ENCODE results near the gene GOT1.

GOT1 gene

DNA sequence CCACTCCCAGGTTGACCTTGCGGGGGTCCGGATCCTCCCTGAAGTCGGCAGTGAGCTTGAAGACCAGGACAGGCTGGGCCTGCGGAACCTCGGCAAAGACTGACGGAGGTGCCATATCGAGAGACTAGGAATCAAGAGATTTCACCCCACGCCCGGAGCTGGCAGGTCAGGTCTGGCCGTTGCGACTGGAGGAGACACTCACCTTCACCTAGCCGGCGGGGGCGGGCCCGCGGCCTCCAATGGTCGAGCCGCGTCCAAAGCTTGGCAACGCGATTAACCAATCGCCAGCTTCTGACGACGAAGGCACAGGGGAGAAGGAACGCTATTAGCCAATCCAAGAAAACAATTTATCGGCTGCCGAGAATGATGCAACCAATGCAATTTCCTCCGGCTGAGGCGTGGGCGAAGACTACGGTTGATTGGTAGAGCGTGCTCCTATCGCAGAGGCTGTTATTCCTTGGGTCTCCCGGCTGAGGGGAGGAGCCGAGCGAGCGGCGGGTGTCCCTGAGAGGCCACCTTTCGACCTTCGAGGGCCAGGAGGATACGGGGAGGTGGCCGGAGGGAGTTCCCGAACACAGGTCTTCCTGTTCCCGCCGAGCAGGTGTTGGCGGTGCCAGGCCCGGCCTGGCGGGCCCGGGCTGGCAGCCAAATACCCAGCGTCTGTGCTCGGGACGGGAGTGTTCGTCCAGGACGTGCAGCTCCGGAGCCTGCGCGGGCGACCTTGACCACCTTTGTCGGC lies at the start of gene GOT1:
Gene GOT1 (minus strand): TSS at position 174 of the 739 bp plus-strand sequence. CDS start 59 bp downstream, at position 115.
- DNase-seq (ENCODE audit: low read depth) = peak; percentile 90

DNA sequence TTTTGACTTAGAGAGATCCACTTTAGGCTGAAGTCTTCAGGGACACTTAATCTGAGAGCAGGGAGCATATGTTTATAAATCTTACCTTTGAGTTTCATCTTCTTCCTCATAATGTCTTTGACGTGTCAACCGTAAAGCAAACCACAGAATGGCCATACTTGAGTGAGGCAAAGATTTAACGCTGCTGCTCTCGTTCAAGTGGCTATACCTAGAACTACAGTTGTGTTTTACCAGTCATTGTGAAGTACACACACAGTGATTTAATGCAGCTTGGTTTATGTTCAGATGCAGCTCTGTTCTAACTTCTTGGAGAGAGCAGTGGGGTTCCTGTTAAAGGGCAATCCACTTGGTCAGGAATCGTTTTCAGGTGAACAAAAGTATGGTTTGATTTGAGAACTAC lies 39.9 kb upstream of the GOT1 start:
- DNase-seq (ENCODE audit: low read depth) = no peak

DNA sequence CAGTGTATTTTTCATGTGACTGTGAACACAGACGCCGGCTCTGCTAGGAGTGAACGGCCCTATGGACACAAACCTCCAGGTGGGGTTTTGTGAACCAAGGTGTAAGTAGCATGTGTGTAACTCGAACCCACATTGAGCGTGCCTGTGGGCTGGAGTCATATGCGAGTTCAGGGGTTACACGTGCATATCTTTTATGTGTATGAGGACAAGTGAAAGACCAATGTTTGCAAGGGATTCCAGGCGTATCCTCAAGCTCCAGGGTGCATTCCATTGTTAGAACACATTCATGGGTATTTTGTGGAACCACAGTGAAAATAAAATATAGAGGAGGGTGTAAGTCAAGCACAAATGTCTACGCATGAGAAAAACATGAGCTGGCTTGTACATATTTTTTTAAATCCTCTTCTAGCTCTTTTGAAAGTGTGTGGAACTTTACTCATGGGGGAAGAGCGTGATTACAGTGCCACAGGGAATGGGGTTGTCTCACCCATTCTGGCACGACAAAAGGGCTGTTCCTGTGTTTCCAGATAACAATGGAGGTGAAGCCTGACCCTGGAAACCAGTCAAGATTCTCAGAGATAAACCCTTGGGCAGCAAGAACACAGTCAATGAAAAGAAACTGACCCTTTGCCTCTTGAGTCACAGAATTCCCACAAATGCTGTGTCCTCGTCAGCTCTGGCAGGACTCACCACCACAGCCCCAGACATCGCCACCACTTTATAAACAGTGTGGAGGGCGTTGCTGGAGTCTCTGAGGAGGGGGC lies 37.0 kb upstream of the GOT1 start:
- no peak for DNase-seq (ENCODE audit: low read depth)

DNA sequence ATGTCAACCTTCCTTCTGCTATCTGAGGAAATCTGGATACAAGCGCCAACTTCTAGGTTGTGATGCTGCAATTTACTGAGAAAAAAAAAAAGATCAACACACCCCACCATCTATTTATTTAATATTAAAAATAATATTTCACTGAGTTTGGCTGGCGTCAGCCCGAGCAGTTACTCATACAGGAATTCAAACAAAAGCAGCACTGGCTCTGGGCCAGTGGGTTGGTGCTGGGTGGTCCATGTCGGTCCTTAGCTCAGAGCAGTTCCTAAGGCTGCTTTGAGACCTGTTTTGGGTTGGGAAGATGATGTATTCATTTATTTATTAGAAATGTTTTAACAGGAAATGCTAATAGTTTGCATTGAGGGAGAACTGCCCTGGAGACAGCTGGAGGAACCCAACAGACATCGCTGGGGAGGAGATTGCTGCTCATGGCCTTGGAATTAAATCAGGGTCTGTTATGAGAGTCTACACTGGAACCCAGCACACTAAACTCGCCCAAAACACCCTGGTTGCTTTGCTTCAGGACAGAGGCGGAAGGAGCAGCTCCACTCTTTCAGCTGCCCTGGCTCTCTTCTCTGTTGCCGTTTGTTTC lies 36.3 kb upstream of the GOT1 start:
- DNase-seq (ENCODE audit: low read depth) = no peak

DNA sequence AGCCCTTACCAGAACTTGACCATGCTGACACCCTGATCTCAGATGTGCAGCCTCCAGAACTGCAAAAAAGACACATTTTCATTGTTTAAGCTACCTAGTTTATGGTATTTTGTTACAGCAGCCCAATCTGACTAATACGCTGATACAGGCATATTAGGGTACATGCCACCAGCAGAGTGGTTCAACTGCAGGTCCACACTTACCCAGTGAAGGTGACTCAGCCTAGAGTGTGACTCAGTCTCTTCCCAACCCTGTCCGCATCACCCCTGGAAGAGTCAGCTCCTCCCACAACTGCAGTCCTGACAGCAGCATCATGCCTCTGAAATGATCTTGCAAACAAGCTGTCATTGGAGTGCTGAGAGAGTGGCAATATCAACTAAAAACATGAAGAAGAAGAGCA lies 30.8 kb upstream of the GOT1 start:
- no peak for DNase-seq (ENCODE audit: low read depth)

DNA sequence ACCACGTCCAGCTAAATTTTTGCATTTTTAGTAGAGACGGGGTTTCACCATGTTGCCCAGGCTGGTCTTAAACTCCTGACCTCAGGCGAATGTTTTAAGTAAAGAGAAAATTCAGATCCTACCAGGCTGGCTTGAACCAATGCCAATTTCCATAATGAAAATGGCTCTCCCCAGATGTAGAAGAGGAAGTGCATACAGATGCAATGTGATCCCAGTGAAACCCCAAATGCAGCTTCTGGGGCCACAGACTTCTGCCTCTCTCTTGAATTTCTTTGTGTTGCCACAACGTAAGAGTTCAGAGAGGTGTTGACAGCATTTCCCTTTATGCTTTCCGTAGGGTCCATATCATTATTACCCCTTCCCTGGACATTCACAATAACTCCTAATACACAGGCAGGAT lies 29.6 kb upstream of the GOT1 start:
- DNase-seq (ENCODE audit: low read depth) = no peak

DNA sequence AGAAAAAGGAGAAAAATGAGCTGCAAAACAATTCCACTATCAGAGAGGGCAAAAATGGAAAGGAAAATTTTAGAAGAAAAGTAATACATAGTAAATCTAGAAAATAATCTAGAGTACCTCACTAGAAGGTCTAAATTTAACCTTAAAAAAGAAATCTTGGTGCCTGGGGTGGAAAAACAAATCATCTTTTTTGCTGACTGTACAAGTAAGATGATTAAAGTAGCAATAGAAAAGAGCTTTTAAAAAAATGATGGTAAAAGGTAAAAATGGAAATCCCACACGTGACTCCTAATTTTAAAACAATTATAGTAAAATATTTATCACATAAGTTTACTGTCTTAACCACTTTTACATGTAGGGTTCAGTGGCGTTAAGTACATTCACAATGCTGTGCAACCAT lies 28.8 kb upstream of the GOT1 start:
- DNase-seq (ENCODE audit: low read depth) = no peak

DNA sequence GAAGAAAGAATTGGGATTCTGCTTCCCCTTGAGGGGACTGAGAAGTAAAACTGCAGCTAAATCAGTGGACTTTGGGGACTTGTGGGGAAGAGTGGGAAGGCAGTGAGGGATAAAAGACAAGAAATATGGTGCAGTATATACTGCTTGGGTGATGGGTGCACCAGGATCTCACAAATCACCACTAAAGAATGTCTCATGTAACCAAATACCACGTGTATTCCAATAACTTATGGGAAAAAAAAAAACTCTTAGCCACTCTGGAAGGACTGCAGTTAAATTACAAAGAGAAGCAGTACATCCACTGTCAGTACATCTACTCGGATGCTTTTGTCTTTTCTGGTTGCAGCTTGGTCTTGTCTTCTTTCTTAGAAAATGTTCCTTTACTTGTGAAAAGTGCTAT lies 27.4 kb upstream of the GOT1 start:
- no peak for DNase-seq (ENCODE audit: low read depth)

DNA sequence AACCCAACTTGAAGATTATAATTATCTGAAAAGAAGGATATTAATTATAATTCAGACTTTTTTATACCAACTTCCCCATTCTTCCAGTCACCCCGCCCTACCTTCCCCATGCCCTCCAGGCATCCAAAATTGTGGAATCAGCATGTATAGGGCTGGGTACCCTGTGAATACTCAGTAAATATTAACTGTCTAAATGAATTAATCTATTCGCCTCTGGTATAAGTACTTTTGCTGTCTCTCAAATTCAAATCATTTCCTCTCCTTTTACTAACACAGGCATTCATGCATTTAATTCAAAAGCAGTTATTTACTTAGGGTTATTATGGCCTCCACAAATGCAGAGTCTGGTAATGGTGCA lies 26.5 kb upstream of the GOT1 start:
- DNase-seq (ENCODE audit: low read depth) = no peak

DNA sequence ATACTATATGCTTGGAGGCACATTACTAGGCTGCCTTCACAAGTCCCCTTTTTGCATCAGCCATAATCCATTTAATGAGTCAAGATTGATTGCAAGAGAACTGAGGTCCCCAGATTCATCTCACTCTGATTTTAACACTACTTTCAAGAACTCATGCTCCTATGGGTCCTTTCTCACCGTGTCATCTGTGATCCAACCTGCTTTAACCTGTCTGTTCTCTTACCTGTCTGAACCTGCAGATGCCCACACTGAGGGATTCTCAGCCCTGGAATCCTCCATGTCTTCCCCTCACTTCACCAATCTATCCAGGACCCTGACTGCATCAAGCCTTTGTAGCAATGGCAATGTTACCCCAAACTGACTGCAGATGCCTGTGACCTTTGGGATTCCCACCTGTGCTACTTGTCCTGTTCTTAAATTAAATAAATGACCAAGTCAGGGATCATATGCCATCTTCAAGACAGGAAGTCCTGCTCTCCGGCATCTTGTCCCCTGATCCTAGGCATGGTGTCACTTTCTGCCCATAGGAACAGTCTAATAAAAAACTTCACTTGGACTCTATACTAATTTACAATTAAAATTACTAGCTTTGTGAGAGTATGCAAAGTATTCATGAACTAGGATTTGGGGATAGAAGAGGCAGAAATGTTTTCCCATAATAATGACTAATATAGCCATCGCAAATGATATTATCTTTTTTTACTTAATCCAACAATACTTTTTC lies 25.9 kb upstream of the GOT1 start:
- DNase-seq (ENCODE audit: low read depth) = no peak

DNA sequence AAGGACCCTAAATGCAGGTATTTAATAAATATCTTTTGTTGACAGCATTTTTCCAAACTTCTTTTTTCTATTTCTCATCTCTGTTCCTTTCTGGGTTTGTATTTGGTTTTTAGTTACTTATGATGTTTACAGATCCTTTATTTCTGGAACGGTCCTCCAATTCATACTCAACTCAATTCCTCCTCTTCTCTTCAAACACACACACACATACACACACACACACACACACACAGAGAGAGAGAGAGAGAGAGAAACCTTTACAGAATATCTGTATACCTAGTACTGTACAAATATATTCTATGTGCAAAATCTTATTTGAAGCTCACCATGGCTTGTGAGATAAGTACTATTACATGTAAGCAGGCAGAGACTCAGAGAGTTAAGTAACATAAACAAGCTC lies 21.6 kb upstream of the GOT1 start:
- no peak for DNase-seq (ENCODE audit: low read depth)

DNA sequence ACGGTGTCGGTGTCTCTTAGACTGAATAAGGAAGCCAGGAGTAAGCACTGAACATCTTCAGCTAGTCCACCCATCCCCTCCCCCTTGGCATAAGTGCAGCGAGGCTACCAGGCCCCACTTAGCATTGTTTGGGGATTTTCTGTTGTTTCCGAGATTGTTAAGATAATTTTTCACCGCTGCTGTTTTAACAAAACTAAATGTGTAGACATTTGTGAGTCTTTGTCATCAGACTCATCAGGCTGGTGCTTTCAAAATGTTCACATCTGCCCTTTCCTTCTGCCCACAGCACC lies 21.0 kb upstream of the GOT1 start:
- DNase-seq (ENCODE audit: low read depth) = no peak

DNA sequence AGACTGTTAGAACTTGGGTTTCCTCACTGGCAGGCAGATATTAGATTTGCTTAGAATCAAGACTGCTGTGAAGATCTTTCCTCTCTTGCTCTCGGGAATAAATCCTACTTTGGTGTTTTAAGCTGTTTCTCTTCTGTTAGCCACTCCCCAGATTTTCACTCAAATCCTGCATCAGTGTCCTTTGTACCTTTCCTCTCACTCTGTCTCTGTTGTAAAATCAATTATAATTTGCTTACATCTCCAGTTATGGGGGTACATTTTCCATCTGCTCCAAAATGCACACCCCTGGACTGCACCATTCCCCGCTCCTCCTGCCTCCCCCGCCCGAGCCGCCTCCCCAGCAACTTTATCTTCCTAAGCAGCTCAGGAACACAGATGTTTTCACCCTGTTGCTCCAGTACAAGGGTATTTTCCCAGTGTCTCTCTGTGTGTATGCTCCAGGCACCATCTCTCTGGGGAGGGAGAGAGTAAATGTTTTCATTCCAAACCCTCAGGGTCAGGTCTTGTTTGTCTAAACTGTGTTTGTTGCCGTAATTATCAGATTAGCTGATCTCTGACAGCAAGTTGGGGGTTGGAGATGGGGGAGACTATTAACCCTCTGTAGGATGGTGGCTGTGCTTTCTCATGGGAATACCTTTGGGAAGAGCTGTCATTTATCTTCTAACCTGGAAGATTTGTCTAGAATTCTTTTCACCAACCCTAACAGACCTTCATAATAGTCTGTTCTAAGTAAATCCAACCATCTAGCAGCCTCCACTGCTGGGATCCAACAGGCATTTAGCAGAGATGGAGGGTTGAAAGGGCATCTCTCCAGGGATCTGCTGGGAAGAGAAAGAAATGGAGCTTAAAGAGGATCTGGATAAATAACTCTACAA lies 20.4 kb upstream of the GOT1 start:
- DNase-seq (ENCODE audit: low read depth) = no peak

DNA sequence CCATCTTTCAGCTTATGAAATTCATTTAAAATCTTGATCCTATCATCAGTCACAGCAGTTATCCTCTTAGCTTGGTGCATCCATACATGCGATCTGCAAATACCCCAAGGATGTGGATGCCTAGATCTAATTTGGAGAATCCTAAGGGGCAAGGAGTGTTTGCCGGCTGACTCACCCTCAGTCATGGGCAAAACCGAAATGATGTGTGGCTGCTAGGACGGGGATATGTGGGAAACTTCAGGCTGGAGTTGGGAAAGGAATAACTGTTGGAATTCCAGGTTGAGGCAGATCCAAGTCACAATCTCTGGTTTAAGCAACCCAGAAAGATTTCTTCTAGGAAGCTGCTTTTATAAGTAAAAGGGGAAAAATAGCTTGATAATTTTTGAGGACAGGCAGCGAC lies 19.7 kb upstream of the GOT1 start:
- no peak for DNase-seq (ENCODE audit: low read depth)

DNA sequence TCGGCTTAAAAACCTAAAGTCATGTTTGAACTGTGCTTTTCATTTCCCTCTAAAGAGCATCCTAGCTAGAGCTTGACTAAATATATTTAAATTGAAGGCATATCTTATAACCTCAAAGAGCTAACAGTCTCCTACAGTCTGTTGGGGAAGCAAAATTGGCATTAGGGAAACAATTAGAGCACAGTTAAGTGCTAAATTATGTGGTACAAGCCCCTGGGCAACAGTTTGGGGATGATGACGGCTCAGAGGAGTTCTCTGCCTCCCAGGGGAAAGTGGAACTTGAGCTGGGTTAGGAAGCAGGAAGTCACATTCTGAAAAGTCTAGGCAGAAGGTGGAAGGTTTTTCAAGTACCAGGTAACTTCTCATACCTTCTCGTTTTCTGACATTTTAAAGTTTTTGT lies 18.6 kb upstream of the GOT1 start:
- no peak for DNase-seq (ENCODE audit: low read depth)

DNA sequence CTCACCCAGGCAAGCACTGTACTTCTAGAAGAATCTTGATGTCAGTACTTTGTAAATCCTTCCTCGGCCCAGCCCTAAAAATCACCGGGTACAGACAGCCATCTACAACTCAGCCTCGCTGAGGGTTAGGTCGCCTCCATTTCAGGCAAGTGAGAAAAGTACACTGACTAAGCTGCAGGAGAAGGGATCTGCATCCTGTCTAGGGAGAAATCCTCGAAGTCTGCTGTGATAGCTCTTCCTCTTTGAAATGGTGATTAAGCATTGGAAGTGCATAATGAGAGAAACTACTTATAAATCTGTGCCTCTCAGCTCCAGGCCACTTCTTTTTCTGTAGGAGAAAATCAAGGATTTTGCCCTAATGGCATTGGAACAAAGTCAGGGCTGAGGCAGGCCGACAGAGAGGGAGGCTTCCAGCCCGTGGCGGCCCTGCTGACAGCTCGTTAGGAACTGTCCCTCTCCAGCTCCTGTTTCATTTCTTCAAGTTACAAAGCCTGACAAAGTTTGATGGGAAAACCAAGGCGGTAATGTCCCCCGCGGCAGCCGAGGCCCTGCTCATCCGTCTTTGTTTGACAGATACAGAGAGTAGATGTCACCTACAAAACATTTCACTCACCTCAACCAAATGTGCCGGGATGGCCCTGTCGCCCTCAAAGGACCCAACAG lies 14.1 kb upstream of the GOT1 start:
- DNase-seq (ENCODE audit: low read depth) = no peak

DNA sequence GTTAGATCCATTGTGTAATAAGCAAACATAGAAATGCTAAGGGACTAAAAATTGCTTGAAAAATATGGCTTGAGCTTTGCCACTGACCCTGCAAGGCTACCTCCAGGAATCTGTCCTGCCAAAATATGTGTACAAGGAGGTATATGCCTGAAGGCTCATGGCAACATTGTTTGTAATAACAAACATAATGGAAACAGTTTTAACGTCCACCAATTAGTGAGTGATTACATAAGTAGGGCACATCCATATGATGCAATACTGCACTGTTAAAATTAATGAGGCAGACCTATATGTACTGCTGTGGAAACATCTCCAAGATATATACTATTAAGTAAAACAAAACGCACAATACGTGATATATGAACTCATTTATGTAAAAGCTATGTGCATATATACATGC lies 13.1 kb upstream of the GOT1 start:
- no peak for DNase-seq (ENCODE audit: low read depth)

DNA sequence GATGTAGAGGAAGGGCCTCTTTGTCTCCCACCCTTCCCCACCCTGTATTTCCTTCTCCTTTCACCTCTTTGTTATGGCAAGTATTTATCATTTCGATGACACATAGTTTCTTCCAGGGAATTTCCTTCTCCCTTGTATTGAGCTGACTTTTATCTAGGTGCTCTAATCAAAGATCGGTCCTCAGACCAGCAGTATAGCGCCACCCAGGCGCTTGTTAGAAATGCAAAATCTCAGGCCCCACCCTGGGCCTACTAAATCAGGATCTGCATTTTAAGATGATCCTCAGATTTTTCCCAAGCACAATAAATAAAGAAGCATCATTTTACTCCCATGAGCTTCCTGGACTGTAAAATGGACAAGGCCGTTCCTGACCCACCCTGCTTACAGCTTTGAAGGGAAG lies 12.0 kb upstream of the GOT1 start:
- DNase-seq (ENCODE audit: low read depth) = no peak

DNA sequence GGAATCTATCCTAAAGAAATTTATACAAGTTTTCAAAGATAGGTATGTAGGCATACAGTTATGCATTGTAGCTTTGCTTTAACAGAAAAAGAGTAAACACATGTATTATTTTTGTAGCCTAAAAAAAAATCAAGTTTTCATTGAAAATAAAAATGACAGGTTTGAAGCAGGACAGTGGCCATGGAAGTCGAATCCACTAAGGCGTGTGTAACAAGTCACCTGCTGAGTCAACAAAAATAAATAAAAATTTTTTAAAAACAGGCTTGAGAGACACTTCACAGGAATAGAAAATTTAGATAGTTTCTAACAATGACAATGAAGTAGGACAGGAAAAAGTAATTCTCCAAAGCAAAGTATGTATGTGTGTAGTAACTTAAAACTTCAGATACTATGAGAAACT lies 8.5 kb upstream of the GOT1 start:
- no peak for DNase-seq (ENCODE audit: low read depth)

DNA sequence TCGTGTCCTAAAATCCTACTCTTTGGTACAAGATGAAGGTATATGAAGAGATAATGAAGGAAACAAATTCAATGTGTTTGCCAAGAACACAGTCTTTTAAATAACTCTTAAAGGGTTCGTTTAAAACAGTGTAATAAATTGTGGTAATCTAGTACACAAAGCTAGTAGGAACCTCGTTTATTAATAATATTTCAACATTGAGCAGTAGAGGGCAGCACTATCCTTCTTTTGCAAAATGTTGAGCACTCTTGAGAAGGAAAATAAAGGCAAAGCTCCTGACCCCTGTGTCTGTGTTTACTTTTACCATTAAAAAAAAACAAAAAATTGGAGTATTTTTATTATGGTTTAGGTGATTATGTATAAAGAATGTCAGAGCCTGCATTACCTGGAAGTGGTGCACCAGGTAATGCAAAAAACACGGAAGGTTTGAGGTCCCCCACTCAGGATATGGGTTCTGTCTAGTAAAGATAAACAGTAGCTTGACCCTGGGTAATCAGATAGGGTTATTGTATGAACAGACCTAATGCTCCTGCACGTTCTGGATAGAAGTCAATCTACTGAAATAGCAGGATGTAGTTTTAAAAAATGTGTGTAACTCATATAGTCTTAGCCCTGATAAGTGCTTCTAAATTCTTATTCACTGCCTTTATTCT lies 5.7 kb upstream of the GOT1 start:
- no peak for DNase-seq (ENCODE audit: low read depth)
